ENCODE data around the gene C1GALT1. TPM values are rescaled to one million over a fixed set of nuclear protein-coding genes. Genes with fewer than 3 reads are reported as not detected.
"Not testable (repeated sequence)": the region's sequence is repeated elsewhere in the genome, so short reads cannot be mapped to it uniquely, and the experiment has no call there.

C1GALT1 gene
- total RNA-seq, 1 experiment from 2014 or later, result 54.5 TPM

DNA sequence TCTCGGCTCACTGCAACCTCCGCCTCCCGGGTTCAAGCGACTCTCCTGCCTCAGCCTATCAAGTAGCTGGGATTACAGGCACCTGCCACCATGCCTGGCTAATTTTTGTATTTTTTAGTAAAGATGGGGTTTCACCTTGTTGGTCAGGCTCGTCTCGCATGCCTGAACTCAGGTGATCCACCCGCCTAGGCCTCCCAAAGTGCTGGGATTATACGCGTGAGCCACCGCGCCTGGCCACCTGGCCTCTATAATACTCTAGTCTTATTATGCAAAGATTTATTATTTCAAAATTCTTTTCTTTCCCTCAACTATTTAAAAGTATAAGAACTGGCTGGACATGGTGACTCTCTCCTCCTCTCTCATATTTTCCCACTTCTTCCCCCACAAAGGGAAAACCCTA, 30.0 kb upstream of the C1GALT1 start:
- CTCF ChIA-PET, result no interaction called here
- in situ Hi-C loops (cut with HindIII; ENCODE audit: low pct_unique_long_range_greater_than_20kb, low sequenced_read_pairs) (no loop called here), intact Hi-C loops (cut with micrococcal nuclease; ENCODE audit: unreplicated experiment) (no loop called here)
- H3K9me3 ChIP-seq (ENCODE audit: control insufficient read depth, insufficient read depth, low read depth, low read length), result no peaks in the 10 kb centered on the region
- H3K4me1 ChIP-seq (ENCODE audit: control insufficient read depth, insufficient read depth, low read length), result no peaks in the 10 kb centered on the region
- POLR2A ChIA-PET, result no interaction called here
- no peak overlapping the region for H3K4me3 ChIP-seq (ENCODE audit: low read depth in 2 of 2, low read length in 2 of 2)
- H3K27me3 ChIP-seq (ENCODE audit: control insufficient read depth, insufficient read depth, low read length), result no peaks in the 10 kb centered on the region
- H3K27ac ChIP-seq (ENCODE audit: low read length), result no peak overlapping the region
- DNase-seq (ENCODE audit: low read depth, low spot score) (no peak), ATAC-seq (no peak)
- TF ChIP-seq, protein P1, sequence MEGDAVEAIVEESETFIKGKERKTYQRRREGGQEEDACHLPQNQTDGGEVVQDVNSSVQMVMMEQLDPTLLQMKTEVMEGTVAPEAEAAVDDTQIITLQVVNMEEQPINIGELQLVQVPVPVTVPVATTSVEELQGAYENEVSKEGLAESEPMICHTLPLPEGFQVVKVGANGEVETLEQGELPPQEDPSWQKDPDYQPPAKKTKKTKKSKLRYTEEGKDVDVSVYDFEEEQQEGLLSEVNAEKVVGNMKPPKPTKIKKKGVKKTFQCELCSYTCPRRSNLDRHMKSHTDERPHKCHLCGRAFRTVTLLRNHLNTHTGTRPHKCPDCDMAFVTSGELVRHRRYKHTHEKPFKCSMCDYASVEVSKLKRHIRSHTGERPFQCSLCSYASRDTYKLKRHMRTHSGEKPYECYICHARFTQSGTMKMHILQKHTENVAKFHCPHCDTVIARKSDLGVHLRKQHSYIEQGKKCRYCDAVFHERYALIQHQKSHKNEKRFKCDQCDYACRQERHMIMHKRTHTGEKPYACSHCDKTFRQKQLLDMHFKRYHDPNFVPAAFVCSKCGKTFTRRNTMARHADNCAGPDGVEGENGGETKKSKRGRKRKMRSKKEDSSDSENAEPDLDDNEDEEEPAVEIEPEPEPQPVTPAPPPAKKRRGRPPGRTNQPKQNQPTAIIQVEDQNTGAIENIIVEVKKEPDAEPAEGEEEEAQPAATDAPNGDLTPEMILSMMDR (IDR thresholded peaks at IDR 0.05), result no peak
- no peak for TF ChIP-seq POLR2AphosphoS5 (IDR thresholded peaks at IDR 0.05; ENCODE audit: low read depth, low read length)
- H3K36me3 ChIP-seq (ENCODE audit: control insufficient read depth, insufficient read depth, low read length), result no peaks in the 10 kb centered on the region
- no TSS peak for BruUV-seq (replicated peaks)

DNA sequence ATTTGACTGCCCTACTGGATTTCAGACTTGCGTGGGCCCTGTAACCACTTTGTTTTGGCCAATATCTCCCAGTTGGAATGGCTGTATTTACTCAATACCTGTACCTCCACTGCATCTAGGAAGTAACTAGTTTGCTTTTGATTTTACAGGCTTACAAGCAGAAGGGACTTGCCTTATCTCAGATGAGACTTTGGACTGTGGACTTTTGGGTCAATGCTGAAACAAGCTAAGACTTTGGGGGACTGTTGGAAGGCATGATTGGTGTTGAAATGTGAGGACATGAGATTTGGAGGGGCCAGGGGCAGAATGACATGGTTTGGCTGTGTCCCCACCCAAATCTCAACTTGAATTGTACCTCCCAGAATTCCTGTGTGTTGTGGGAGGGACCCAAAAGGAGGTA, 28.0 kb upstream of the C1GALT1 start:
- BruUV-seq (replicated peaks); H3K36me3 ChIP-seq (ENCODE audit: control insufficient read depth, insufficient read depth, low read length); ATAC-seq; DNase-seq (ENCODE audit: low read depth, low spot score); intact Hi-C loops (cut with micrococcal nuclease; ENCODE audit: unreplicated experiment); in situ Hi-C loops (cut with HindIII; ENCODE audit: low pct_unique_long_range_greater_than_20kb, low sequenced_read_pairs); H3K9me3 ChIP-seq (ENCODE audit: control insufficient read depth, insufficient read depth, low read depth, low read length); H3K27me3 ChIP-seq (ENCODE audit: control insufficient read depth, insufficient read depth, low read length); H3K4me3 ChIP-seq (ENCODE audit: low read depth in 2 of 2, low read length in 2 of 2); POLR2A ChIA-PET; H3K4me1 ChIP-seq (ENCODE audit: control insufficient read depth, insufficient read depth, low read length); H3K27ac ChIP-seq (ENCODE audit: low read length): not testable (repeated sequence)
- CTCF ChIA-PET, result interaction anchor here (0.7 kb wide), 1 partner anchor 95 kb away, joined by 6 read pairs; no protein-coding TSS in a partner anchor

DNA sequence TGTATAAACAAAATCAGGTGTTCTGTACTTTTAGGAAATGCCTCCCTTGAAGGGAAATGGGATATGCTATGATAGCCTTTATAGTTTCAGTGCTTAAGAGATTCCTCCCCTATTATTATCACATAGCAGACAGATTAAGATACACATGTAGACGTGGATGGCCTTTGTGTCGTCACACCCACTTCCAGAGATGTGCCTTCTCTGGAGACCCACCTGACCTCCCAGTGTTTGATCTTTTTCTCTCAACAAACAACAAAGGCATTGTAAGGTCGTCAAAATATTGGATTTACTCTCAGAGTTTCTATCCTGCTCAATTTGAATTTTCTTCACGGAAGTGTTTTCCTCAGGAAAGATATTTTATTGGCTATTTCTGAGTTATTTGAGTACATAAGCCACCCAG, 25.7 kb upstream of the C1GALT1 start:
- Histone ChIP-seq H3K27me3 (ENCODE audit: control insufficient read depth, insufficient read depth, low read length) (peaks cover 3% of the 10 kb centered on the region; the same call in 1 of the 2 replicates), H3K4me3 (ENCODE audit: low read depth in 2 of 2, low read length in 2 of 2) (no peak overlapping the region), H3K9me3 (ENCODE audit: control insufficient read depth, insufficient read depth, low read depth, low read length) (no peaks in the 10 kb centered on the region), H3K27ac (ENCODE audit: low read length) (no peak overlapping the region), H3K4me1 (ENCODE audit: control insufficient read depth, insufficient read depth, low read length) (no peaks in the 10 kb centered on the region), H3K36me3 (ENCODE audit: control insufficient read depth, insufficient read depth, low read length) (no peaks in the 10 kb centered on the region)
- no peak for TF ChIP-seq SIN3A (IDR thresholded peaks at IDR 0.05; ENCODE audit: borderline replicate concordance, insufficient read depth, low read depth, low read length)
- TF ChIP-seq POLR2AphosphoS5 (IDR thresholded peaks at IDR 0.05; ENCODE audit: low read depth, low read length), result no peak
- TF ChIP-seq, protein P2, sequence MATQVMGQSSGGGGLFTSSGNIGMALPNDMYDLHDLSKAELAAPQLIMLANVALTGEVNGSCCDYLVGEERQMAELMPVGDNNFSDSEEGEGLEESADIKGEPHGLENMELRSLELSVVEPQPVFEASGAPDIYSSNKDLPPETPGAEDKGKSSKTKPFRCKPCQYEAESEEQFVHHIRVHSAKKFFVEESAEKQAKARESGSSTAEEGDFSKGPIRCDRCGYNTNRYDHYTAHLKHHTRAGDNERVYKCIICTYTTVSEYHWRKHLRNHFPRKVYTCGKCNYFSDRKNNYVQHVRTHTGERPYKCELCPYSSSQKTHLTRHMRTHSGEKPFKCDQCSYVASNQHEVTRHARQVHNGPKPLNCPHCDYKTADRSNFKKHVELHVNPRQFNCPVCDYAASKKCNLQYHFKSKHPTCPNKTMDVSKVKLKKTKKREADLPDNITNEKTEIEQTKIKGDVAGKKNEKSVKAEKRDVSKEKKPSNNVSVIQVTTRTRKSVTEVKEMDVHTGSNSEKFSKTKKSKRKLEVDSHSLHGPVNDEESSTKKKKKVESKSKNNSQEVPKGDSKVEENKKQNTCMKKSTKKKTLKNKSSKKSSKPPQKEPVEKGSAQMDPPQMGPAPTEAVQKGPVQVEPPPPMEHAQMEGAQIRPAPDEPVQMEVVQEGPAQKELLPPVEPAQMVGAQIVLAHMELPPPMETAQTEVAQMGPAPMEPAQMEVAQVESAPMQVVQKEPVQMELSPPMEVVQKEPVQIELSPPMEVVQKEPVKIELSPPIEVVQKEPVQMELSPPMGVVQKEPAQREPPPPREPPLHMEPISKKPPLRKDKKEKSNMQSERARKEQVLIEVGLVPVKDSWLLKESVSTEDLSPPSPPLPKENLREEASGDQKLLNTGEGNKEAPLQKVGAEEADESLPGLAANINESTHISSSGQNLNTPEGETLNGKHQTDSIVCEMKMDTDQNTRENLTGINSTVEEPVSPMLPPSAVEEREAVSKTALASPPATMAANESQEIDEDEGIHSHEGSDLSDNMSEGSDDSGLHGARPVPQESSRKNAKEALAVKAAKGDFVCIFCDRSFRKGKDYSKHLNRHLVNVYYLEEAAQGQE (IDR thresholded peaks at IDR 0.05; ENCODE audit: insufficient read depth in 1 of 2, low read depth in 2 of 2, low read length in 1 of 2), result no peak
- TF ChIP-seq, protein P1 (IDR thresholded peaks at IDR 0.05), result no peak
- no peak for TF ChIP-seq TCF7L2 (IDR thresholded peaks at IDR 0.05; ENCODE audit: low read depth, low read length)
- intact Hi-C loops (cut with micrococcal nuclease; ENCODE audit: unreplicated experiment), result loop anchor here (2.0 kb wide), 1 partner anchor 20 kb away; no protein-coding TSS in a partner anchor
- no peak for DNase-seq (ENCODE audit: low read depth, low spot score)
- ChIA-PET CTCF (no interaction called here), POLR2A (no interaction called here)
- no peak for ATAC-seq
- no TSS peak for BruUV-seq (replicated peaks)
- in situ Hi-C loops (cut with HindIII; ENCODE audit: low pct_unique_long_range_greater_than_20kb, low sequenced_read_pairs), result no loop called here
